Activated CD4-positive, alpha-beta T cell treated with anti-CD3 and anti-CD28 coated beads, Interleukin-2, amount 10 ng/mL, durations not matched to agents 7 days and 5 days (primary cell): ENCODE measurements around the gene MCM3. TPM values are rescaled to one million over a fixed set of nuclear protein-coding genes. Genes with fewer than 3 reads are reported as not detected.

Experiments used
- CTCF ChIA-PET: fragments of 350-600 bp; sonication (Branson Sonifier 250); formaldehyde crosslinking; loops from one replicate; lab custom pipeline; 2021; ENCODE audit warnings: antibody characterized with exemption; lab: Charles Lee
- POLR2A ChIA-PET: fragments of 350-600 bp; sonication (Branson Sonifier 250); formaldehyde crosslinking; loops from one replicate; lab custom pipeline; 2021; ENCODE audit warnings: antibody characterized with exemption; lab: Charles Lee
- DNase-seq: peaks from one replicate; pipeline ENCODE4 v3.0.0-alpha.2; 2020
- H3K27ac Mint-ChIP-seq: one replicate; pipeline ENCODE4 v1.8.0; 2021; ENCODE audit warnings: mild to moderate bottlenecking, moderate library complexity, mixed read lengths
- H3K27me3 Mint-ChIP-seq: one replicate; pipeline ENCODE4 v1.8.0; 2021; ENCODE audit warnings: mixed read lengths
- H3K36me3 Mint-ChIP-seq: one replicate; pipeline ENCODE4 v1.8.0; 2021; ENCODE audit warnings: low read depth, mixed read lengths
- H3K4me1 Mint-ChIP-seq: one replicate; pipeline ENCODE4 v1.8.0; 2021; ENCODE audit warnings: mixed read lengths
- H3K4me3 Mint-ChIP-seq: one replicate; pipeline ENCODE4 v1.8.0; 2021; ENCODE audit warnings: mild to moderate bottlenecking, moderate library complexity, mixed read lengths
- H3K9me3 Mint-ChIP-seq: one replicate; pipeline ENCODE4 v1.8.0; 2021; ENCODE audit warnings: mixed read lengths
- total RNA-seq, 2 experiments: library from RNA; stranded (reverse); gene quantifications; one replicate each; pipeline ENCODE4 v1.2.3, GENCODE V29; 2021

Gene MCM3
- total RNA-seq, 2 experiments from 2014 or later, result 189 to 190 TPM

- ChIA-PET CTCF (interaction anchor here (0.7 kb wide), 1 partner anchor 752 kb away, joined by 3 read pairs; no protein-coding TSS in a partner anchor), POLR2A (no interaction called here)
Measured at GRCh38 chr6:52297433-52297832, 12.9 kb upstream of the MCM3 start.

GRCh38 chr6:52293067-52293466 is 8.5 kb upstream of the MCM3 start:
- Mint-ChIP-seq H3K4me3 (no peak overlapping the region), H3K27ac (no peak overlapping the region), H3K9me3 (no peaks in the 10 kb centered on the region), H3K36me3 (peaks cover under 1% of the 10 kb centered on the region), H3K27me3 (no peaks in the 10 kb centered on the region), H3K4me1 (peaks cover 20% of the 10 kb centered on the region)
- ChIA-PET CTCF (interaction anchor here (0.8 to 1.2 kb wide), 3 partner anchors 8 to 69 kb away, joined by 3 to 4 read pairs (median 4); partner anchors contain the start of genes MCM3 and PAQR8), POLR2A (no interaction called here)
- no peak for DNase-seq

More at GRCh38 chr6:52297433-52297832, 12.9 kb upstream of the MCM3 start:
- Mint-ChIP-seq H3K27ac (no peak overlapping the region), H3K4me1 (peaks cover 23% of the 10 kb centered on the region), H3K27me3 (no peaks in the 10 kb centered on the region), H3K4me3 (no peak overlapping the region), H3K36me3 (peaks cover 9% of the 10 kb centered on the region), H3K9me3 (peaks cover 3% of the 10 kb centered on the region)
- DNase-seq, result no peak

GRCh38 chr6:52288841-52289240 is 4.3 kb upstream of the MCM3 start:
- Mint-ChIP-seq H3K9me3 (no peaks in the 10 kb centered on the region), H3K4me3 (no peak overlapping the region), H3K27ac (peak overlapping the region; percentile 42), H3K27me3 (no peaks in the 10 kb centered on the region), H3K36me3 (peaks cover 3% of the 10 kb centered on the region), H3K4me1 (peaks cover 22% of the 10 kb centered on the region)
- CTCF ChIA-PET, result interaction anchor here (1.0 kb wide), 1 partner anchor 17 kb away, joined by 3 read pairs; no protein-coding TSS in a partner anchor
- no peak for DNase-seq
- POLR2A ChIA-PET, result no interaction called here

GRCh38 chr6:52288216-52288615 is 3.7 kb upstream of the MCM3 start:
- CTCF ChIA-PET, result no interaction called here
- POLR2A ChIA-PET, result no interaction called here
- H3K4me3 Mint-ChIP-seq, result no peak overlapping the region
- peaks cover 26% of the 10 kb centered on the region for H3K4me1 Mint-ChIP-seq
- no peak for DNase-seq
- H3K36me3 Mint-ChIP-seq, result peaks cover 7% of the 10 kb centered on the region
- H3K27ac Mint-ChIP-seq, result no peak overlapping the region
- no peaks in the 10 kb centered on the region for H3K9me3 Mint-ChIP-seq
- no peaks in the 10 kb centered on the region for H3K27me3 Mint-ChIP-seq

- POLR2A ChIA-PET, result interaction anchor here (1.1 kb wide), 1 partner anchor 113 kb away, joined by 4 read pairs; no protein-coding TSS in a partner anchor
- Mint-ChIP-seq H3K9me3 (no peaks in the 10 kb centered on the region), H3K27me3 (no peaks in the 10 kb centered on the region), H3K36me3 (peaks cover 18% of the 10 kb centered on the region), H3K4me1 (peaks cover 38% of the 10 kb centered on the region), H3K4me3 (no peak overlapping the region), H3K27ac (no peak overlapping the region)
- CTCF ChIA-PET, result interaction anchor here (0.8 to 3.7 kb wide), 13 partner anchors 12 to 375 kb away, joined by 3 to 24 read pairs (median 5); partner anchors contain the start of gene PAQR8
- peak; percentile 72 for DNase-seq
Measured at GRCh38 chr6:52286798-52287432, 2.4 kb upstream of the MCM3 start.

GRCh38 chr6:52285177-52286068 is 881 bp upstream of the MCM3 start:
- ChIA-PET POLR2A (interaction anchor here (0.7 to 0.9 kb wide), 5 partner anchors 21 to 134 kb away, joined by 3 to 5 read pairs (median 4); partner anchors contain the start of genes EFHC1 and PAQR8), CTCF (interaction anchor here (0.8 to 3.7 kb wide), 23 partner anchors 8 to 377 kb away, joined by 3 to 24 read pairs (median 5); partner anchors contain the start of genes EFHC1 and PAQR8)
- Mint-ChIP-seq H3K27ac (no peak overlapping the region), H3K4me1 (peaks cover 50% of the 10 kb centered on the region), H3K9me3 (no peaks in the 10 kb centered on the region), H3K27me3 (no peaks in the 10 kb centered on the region), H3K4me3 (no peak overlapping the region), H3K36me3 (peaks cover 31% of the 10 kb centered on the region)
- DNase-seq, result no peak

- CTCF ChIA-PET, result interaction anchor here (1.0 to 3.7 kb wide), 7 partner anchors 9 to 132 kb away, joined by 3 to 24 read pairs (median 4); partner anchors contain the start of gene PAQR8
- H3K4me1 Mint-ChIP-seq, result peaks cover 61% of the 10 kb centered on the region
- peaks cover 41% of the 10 kb centered on the region for H3K36me3 Mint-ChIP-seq
- no peak overlapping the region for H3K27ac Mint-ChIP-seq
- H3K4me3 Mint-ChIP-seq, result no peak overlapping the region
- POLR2A ChIA-PET, result no interaction called here
- H3K9me3 Mint-ChIP-seq, result no peaks in the 10 kb centered on the region
- no peaks in the 10 kb centered on the region for H3K27me3 Mint-ChIP-seq
- peak; percentile 37 for DNase-seq
Measured at GRCh38 chr6:52284131-52284459, 447 bp downstream of the MCM3 start.

GRCh38 chr6:52283111-52283510 is 1.4 kb downstream of the MCM3 start:
- peaks cover 51% of the 10 kb centered on the region for H3K36me3 Mint-ChIP-seq
- H3K4me3 Mint-ChIP-seq, result no peak overlapping the region
- peaks cover 69% of the 10 kb centered on the region for H3K4me1 Mint-ChIP-seq

GRCh38 chr6:52276130-52276529 is 8.4 kb downstream of the MCM3 start:
- H3K27ac Mint-ChIP-seq, result no peak overlapping the region
- POLR2A ChIA-PET, result no interaction called here
- H3K4me1 Mint-ChIP-seq, result peaks cover 59% of the 10 kb centered on the region
- peaks cover 75% of the 10 kb centered on the region for H3K36me3 Mint-ChIP-seq
- no peak overlapping the region for H3K4me3 Mint-ChIP-seq
- no peak for DNase-seq
- CTCF ChIA-PET, result interaction anchor here (1.0 kb wide), 1 partner anchor 27 kb away, joined by 3 read pairs; no protein-coding TSS in a partner anchor
- H3K27me3 Mint-ChIP-seq, result no peaks in the 10 kb centered on the region
- H3K9me3 Mint-ChIP-seq, result no peaks in the 10 kb centered on the region

More at GRCh38 chr6:52283111-52283510, 1.4 kb downstream of the MCM3 start:
- Mint-ChIP-seq H3K27ac (no peak overlapping the region), H3K9me3 (no peaks in the 10 kb centered on the region), H3K27me3 (no peaks in the 10 kb centered on the region)
- DNase-seq, result no peak
- ChIA-PET CTCF (interaction anchor here (0.8 to 1.6 kb wide), 6 partner anchors 8 to 117 kb away, joined by 3 to 4 read pairs (median 4); no protein-coding TSS in a partner anchor), POLR2A (interaction anchor here (0.6 to 0.9 kb wide), 3 partner anchors 8 to 589 kb away, joined by 4 read pairs; no protein-coding TSS in a partner anchor)

GRCh38 chr6:52271852-52272460 is 12.6 kb downstream of the MCM3 start:
- no peaks in the 10 kb centered on the region for H3K27me3 Mint-ChIP-seq
- POLR2A ChIA-PET, result interaction anchor here (0.7 kb wide), 1 partner anchor 64 kb away, joined by 3 read pairs; no protein-coding TSS in a partner anchor
- peaks cover 69% of the 10 kb centered on the region for H3K36me3 Mint-ChIP-seq
- DNase-seq, result no peak
- peaks cover 37% of the 10 kb centered on the region for H3K4me1 Mint-ChIP-seq
- H3K9me3 Mint-ChIP-seq, result no peaks in the 10 kb centered on the region
- CTCF ChIA-PET, result interaction anchor here (1.0 to 1.2 kb wide), 3 partner anchors 8 to 64 kb away, joined by 3 read pairs; no protein-coding TSS in a partner anchor
- H3K27ac Mint-ChIP-seq, result no peak overlapping the region
- no peak overlapping the region for H3K4me3 Mint-ChIP-seq

- CTCF ChIA-PET, result interaction anchor here (0.6 to 5.0 kb wide), 22 partner anchors 8 to 1408 kb away, joined by 3 to 28 read pairs (median 4); partner anchors contain the start of gene IL17F
- no peaks in the 10 kb centered on the region for H3K9me3 Mint-ChIP-seq
- peak overlapping the region; percentile 47 for H3K27ac Mint-ChIP-seq
- H3K36me3 Mint-ChIP-seq, result peaks cover 73% of the 10 kb centered on the region
- H3K27me3 Mint-ChIP-seq, result no peaks in the 10 kb centered on the region
- H3K4me3 Mint-ChIP-seq, result no peak overlapping the region
- DNase-seq, result peak; percentile 80
- POLR2A ChIA-PET, result no interaction called here
- H3K4me1 Mint-ChIP-seq, result peaks cover 23% of the 10 kb centered on the region
Measured at GRCh38 chr6:52263709-52264540, 20.6 kb downstream of the MCM3 start.
